Activated CD4-positive, alpha-beta T cell treated with anti-CD3 and anti-CD28 coated beads for 1 hour (primary cell): ENCODE results near the gene OR4F15.

Source experiments
- DNase-seq: peaks from one replicate; pipeline ENCODE4 v3.0.0-alpha.2; 2020

Gene OR4F15

DNA sequence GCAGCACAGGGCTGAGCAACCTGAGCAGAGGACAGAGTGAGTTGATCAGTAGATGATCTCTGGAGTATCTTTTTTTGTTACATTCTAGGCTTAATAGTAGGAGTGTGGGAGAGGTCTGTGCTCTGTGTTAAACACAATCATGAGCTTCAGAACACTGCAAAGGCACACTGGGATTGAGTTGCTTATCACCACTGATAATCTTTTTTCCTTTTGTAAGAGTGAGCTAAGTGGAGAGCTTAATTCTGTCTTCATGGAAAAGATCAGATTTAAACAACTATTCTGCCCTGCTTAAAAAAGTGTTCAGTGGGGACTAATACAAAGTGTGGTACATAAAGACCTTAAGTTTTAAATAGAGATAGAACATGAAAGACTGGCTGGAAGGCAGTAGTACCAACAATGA is 7.6 kb upstream of the OR4F15 start:
- no peak for DNase-seq

GRCh38 chr15:101804941-101805340 is 7.1 kb upstream of the OR4F15 start:
- DNase-seq = no peak

DNA sequence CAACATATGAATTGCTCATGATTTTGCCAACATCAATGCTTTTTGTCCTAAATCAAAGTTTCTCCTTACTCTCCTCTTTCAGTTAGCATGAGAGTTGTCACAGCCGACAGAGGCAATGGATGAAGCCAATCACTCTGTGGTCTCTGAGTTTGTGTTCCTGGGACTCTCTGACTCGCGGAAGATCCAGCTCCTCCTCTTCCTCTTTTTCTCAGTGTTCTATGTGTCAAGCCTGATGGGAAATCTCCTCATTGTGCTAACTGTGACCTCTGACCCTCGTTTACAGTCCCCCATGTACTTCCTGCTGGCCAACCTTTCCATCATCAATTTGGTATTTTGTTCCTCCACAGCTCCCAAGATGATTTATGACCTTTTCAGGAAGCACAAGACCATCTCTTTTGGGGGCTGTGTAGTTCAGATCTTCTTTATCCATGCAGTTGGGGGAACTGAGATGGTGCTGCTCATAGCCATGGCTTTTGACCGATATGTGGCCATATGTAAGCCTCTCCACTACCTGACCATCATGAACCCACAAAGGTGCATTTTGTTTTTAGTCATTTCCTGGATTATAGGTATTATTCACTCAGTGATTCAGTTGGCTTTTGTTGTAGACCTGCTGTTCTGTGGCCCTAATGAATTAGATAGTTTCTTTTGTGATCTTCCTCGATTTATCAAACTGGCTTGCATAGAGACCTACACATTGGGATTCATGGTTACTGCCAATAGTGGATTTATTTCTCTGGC is 6.2 kb upstream of the OR4F15 start:
- DNase-seq = no peak

DNA sequence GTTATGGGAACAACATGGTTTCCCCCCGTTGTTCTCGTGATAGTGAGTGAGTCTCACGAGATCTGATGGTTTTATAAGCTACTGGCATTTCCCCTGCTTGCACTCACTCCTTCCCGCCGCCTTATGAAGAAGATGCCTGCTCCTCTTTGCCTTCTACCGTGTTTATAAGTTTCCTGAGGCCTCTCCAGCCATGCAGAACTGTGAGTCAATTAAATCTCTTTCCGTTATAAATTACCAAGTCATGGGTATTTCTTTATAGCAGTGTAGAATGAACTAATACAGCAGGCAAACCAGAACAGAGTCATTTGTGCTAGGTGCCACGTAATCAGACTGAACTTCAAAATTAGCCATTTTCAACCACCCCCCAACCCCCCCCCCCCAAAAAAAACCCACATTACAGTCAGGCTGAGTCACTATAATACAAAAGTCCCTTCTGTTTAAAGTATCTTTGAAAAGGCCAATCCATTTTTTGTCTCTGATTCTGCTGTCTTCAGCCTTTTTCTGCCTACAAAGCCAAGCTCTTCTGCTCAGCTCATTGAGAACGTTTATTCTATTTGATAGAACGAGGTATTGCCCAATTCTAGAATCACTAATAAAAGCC is 4.6 kb upstream of the OR4F15 start:
- no peak for DNase-seq

GRCh38 chr15:101808201-101808600 is 3.8 kb upstream of the OR4F15 start:
- DNase-seq = no peak

DNA sequence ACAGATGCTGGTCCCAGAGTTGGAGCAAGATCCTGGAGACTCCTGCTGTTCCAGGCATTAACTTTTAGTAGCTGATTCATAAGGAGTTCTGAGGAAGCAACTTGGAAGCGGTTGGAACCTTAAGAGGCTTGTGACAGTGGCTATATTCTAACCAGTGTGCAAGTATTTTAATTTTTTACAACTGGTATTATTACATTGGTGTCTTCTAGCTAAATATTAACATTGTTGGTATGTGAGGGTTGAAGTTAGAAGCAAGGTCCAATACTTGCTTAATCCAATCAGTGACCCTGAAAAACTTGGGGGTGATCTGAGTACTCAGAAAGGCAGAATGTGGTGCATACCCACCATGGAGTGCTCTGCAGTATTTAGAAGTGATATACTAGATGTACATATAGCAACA is 1.5 kb upstream of the OR4F15 start:
- no peak for DNase-seq

GRCh38 chr15:101810876-101811275 is 1.1 kb upstream of the OR4F15 start:
- DNase-seq = no peak

GRCh38 chr15:101813803-101814534 is 2.0 kb downstream of the OR4F15 start:
- no peak for DNase-seq

DNA sequence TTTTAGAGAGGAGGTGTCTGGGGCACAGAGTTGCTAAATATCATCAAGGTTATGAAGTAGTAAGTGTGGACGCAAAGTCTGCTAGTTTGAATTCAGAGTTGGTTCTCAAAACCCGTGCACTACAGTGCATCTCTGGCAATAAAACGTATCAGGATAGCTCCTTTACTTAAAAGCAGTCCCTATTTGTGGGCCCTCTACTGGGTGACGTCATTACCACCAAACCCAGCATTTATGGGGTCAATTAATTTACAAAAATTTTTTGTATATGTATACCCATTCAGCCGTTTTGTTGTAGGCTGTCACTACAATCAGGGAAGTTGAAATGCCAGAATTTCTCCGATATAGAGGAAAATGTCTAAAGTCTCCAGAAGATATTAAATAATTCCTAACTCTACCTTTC is 8.8 kb downstream of the OR4F15 start:
- DNase-seq = no peak

- DNase-seq = no peak
These were observed 15.3 kb downstream of the OR4F15 start for GRCh38 chr15:101827257-101827656.

DNA sequence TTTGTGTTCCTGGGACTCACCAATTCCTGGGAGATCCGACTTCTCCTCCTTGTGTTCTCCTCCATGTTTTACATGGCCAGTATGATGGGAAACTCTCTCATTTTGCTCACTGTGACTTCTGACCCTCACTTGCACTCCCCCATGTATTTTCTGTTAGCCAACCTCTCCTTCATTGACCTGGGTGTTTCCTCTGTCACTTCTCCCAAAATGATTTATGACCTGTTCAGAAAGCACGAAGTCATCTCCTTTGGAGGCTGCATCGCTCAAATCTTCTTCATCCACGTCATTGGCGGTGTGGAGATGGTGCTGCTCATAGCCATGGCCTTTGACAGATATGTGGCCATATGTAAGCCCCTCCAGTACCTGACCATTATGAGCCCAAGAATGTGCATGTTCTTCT is 16.8 kb downstream of the OR4F15 start:
- DNase-seq = no peak

GRCh38 chr15:101841656-101842055 is 29.7 kb downstream of the OR4F15 start:
- no peak for DNase-seq

- DNase-seq = no peak
These were observed 32.9 kb downstream of the OR4F15 start for GRCh38 chr15:101844916-101845315.

GRCh38 chr15:101852356-101852755 is 40.4 kb downstream of the OR4F15 start:
- DNase-seq = no peak
